Measurements from ENCODE around the gene SPOCD1.

GRCh38 chr1:31773861-31774260 lies 42.0 kb downstream of the SPOCD1 start:
- no peak for TF ChIP-seq EZH2 (IDR thresholded peaks at IDR 0.05; ENCODE audit: low read depth)
- no peak for TF ChIP-seq CTCF (conservative IDR thresholded peaks at IDR 0.05)
